ENCODE results near the gene NUDCD3.

NUDCD3 gene

GRCh38 chr7:44490351-44491200, at the start of gene NUDCD3:
NUDCD3 (minus strand) TSS chr7:44490658; CDS start chr7:44490600, 58 bp downstream.
- DNase-seq (ENCODE audit: low read depth): peak; percentile 77

GRCh38 chr7:44539669-44540506, 49.4 kb upstream of the NUDCD3 start:
- DNase-seq (ENCODE audit: low read depth): no peak

- DNase-seq (ENCODE audit: low read depth): no peak
Observed at GRCh38 chr7:44538798-44539668, 48.6 kb upstream of the NUDCD3 start.

GRCh38 chr7:44538093-44538797, 47.8 kb upstream of the NUDCD3 start:
- no peak for DNase-seq (ENCODE audit: low read depth)

- DNase-seq (ENCODE audit: low read depth): no peak
Observed at GRCh38 chr7:44537442-44537841, 47.0 kb upstream of the NUDCD3 start.

GRCh38 chr7:44536090-44536489, 45.6 kb upstream of the NUDCD3 start:
- no peak for DNase-seq (ENCODE audit: low read depth)

GRCh38 chr7:44535348-44536064, 45.0 kb upstream of the NUDCD3 start:
- no peak for DNase-seq (ENCODE audit: low read depth)

- peak; percentile 9 for DNase-seq (ENCODE audit: low read depth)
Observed at GRCh38 chr7:44534501-44534900, 44.0 kb upstream of the NUDCD3 start.

GRCh38 chr7:44534087-44534486, 43.6 kb upstream of the NUDCD3 start:
- no peak for DNase-seq (ENCODE audit: low read depth)

GRCh38 chr7:44533301-44534055, 43.0 kb upstream of the NUDCD3 start:
- no peak for DNase-seq (ENCODE audit: low read depth)

GRCh38 chr7:44531421-44532380, 41.2 kb upstream of the NUDCD3 start:
- DNase-seq (ENCODE audit: low read depth): no peak

- no peak for DNase-seq (ENCODE audit: low read depth)
Observed at GRCh38 chr7:44530990-44531389, 40.5 kb upstream of the NUDCD3 start.

GRCh38 chr7:44524811-44525388, 34.4 kb upstream of the NUDCD3 start:
- DNase-seq (ENCODE audit: low read depth): no peak

GRCh38 chr7:44522315-44522714, 31.9 kb upstream of the NUDCD3 start:
- no peak for DNase-seq (ENCODE audit: low read depth)

GRCh38 chr7:44521347-44522095, 31.1 kb upstream of the NUDCD3 start:
- DNase-seq (ENCODE audit: low read depth): no peak

- DNase-seq (ENCODE audit: low read depth): no peak
Observed at GRCh38 chr7:44520574-44520973, 30.1 kb upstream of the NUDCD3 start.

- DNase-seq (ENCODE audit: low read depth): no peak
Observed at GRCh38 chr7:44519546-44519945, 29.1 kb upstream of the NUDCD3 start.

- no peak for DNase-seq (ENCODE audit: low read depth)
Observed at GRCh38 chr7:44518761-44519160, 28.3 kb upstream of the NUDCD3 start.

All from stimulated activated CD4-positive, alpha-beta T cell treated with anti-CD3 and anti-CD28 coated beads, Interleukin-2, amount 100 ng/mL, for 4 hours (primary cell).